ENCODE results near the gene SLC16A12.

The SLC16A12 gene

GRCh38 chr10:89525556-89525955, 9.8 kb downstream of the SLC16A12 start:
- no peak for TF ChIP-seq CTCF (conservative IDR thresholded peaks at IDR 0.05; ENCODE audit: low read length)
- no peak for TF ChIP-seq EZH2phosphoT487 (IDR thresholded peaks at IDR 0.05; ENCODE audit: borderline replicate concordance)
- no peak overlapping the region for H3K4me3 ChIP-seq (ENCODE audit: low read length, poor library complexity, severe bottlenecking)
- no peak overlapping the region for H3K9ac ChIP-seq (ENCODE audit: low read depth, low read length, poor library complexity, severe bottlenecking)
- no peaks in the 10 kb centered on the region for H3K9me3 ChIP-seq (ENCODE audit: insufficient read depth, low read depth, low read length)
- peaks cover 15% of the 10 kb centered on the region for H3K4me1 ChIP-seq (ENCODE audit: insufficient read depth, low read length, poor library complexity, severe bottlenecking)
- H3K27me3 ChIP-seq (ENCODE audit: insufficient read depth, low read length, poor library complexity, severe bottlenecking): no peaks in the 10 kb centered on the region
- no peak overlapping the region for H2AFZ ChIP-seq (ENCODE audit: low read length)
- no peaks in the 10 kb centered on the region for H3K36me3 ChIP-seq (ENCODE audit: insufficient read depth, low read length)
- H3K79me2 ChIP-seq (ENCODE audit: insufficient read depth, low read length): no peaks in the 10 kb centered on the region
- H3F3A ChIP-seq (ENCODE audit: low read depth): no peaks in the 10 kb centered on the region
- no peak overlapping the region for H3K4me2 ChIP-seq (ENCODE audit: low read depth, low read length, poor library complexity, severe bottlenecking)
- no peaks in the 10 kb centered on the region for H3K9me2 ChIP-seq (replicated peaks; ENCODE audit: low read depth, low read length)
- H4K20me1 ChIP-seq (ENCODE audit: insufficient read depth, low read length, poor library complexity, severe bottlenecking): no peaks in the 10 kb centered on the region

- Histone ChIP-seq H3K36me3 (ENCODE audit: insufficient read depth, low read length) (no peaks in the 10 kb centered on the region), H3K27me3 (ENCODE audit: insufficient read depth, low read length, poor library complexity, severe bottlenecking) (no peaks in the 10 kb centered on the region), H3K4me2 (ENCODE audit: low read depth, low read length, poor library complexity, severe bottlenecking) (no peak overlapping the region), H3K9me3 (ENCODE audit: insufficient read depth, low read depth, low read length) (no peaks in the 10 kb centered on the region), H3K4me3 (ENCODE audit: low read length, poor library complexity, severe bottlenecking) (no peak overlapping the region), H3F3A (ENCODE audit: low read depth) (no peaks in the 10 kb centered on the region), H3K9ac (ENCODE audit: low read depth, low read length, poor library complexity, severe bottlenecking) (no peak overlapping the region), H2AFZ (ENCODE audit: low read length) (no peak overlapping the region), H3K79me2 (ENCODE audit: insufficient read depth, low read length) (no peaks in the 10 kb centered on the region), H4K20me1 (ENCODE audit: insufficient read depth, low read length, poor library complexity, severe bottlenecking) (no peaks in the 10 kb centered on the region), H3K4me1 (ENCODE audit: insufficient read depth, low read length, poor library complexity, severe bottlenecking) (peaks cover 7% of the 10 kb centered on the region), H3K9me2 (replicated peaks; ENCODE audit: low read depth, low read length) (no peaks in the 10 kb centered on the region)
- no peak for TF ChIP-seq CTCF (conservative IDR thresholded peaks at IDR 0.05; ENCODE audit: low read length)
- no peak for TF ChIP-seq EZH2phosphoT487 (IDR thresholded peaks at IDR 0.05; ENCODE audit: borderline replicate concordance)
Observed at GRCh38 chr10:89524279-89524678, 11.1 kb downstream of the SLC16A12 start.

GRCh38 chr10:89523274-89523673, 12.1 kb downstream of the SLC16A12 start:
- Histone ChIP-seq H3F3A (ENCODE audit: low read depth) (no peaks in the 10 kb centered on the region), H3K36me3 (ENCODE audit: insufficient read depth, low read length) (no peaks in the 10 kb centered on the region), H3K4me3 (ENCODE audit: low read length, poor library complexity, severe bottlenecking) (no peak overlapping the region), H3K79me2 (ENCODE audit: insufficient read depth, low read length) (no peaks in the 10 kb centered on the region), H3K9me2 (replicated peaks; ENCODE audit: low read depth, low read length) (no peaks in the 10 kb centered on the region), H3K4me2 (ENCODE audit: low read depth, low read length, poor library complexity, severe bottlenecking) (no peak overlapping the region), H3K4me1 (ENCODE audit: insufficient read depth, low read length, poor library complexity, severe bottlenecking) (no peaks in the 10 kb centered on the region), H3K9me3 (ENCODE audit: insufficient read depth, low read depth, low read length) (no peaks in the 10 kb centered on the region), H2AFZ (ENCODE audit: low read length) (no peak overlapping the region), H3K27me3 (ENCODE audit: insufficient read depth, low read length, poor library complexity, severe bottlenecking) (no peaks in the 10 kb centered on the region), H3K9ac (ENCODE audit: low read depth, low read length, poor library complexity, severe bottlenecking) (no peak overlapping the region), H4K20me1 (ENCODE audit: insufficient read depth, low read length, poor library complexity, severe bottlenecking) (no peaks in the 10 kb centered on the region)
- no peak for TF ChIP-seq CTCF (conservative IDR thresholded peaks at IDR 0.05; ENCODE audit: low read length)
- no peak for TF ChIP-seq EZH2phosphoT487 (IDR thresholded peaks at IDR 0.05; ENCODE audit: borderline replicate concordance)

Data from Loucy (cell line).